Measurements from ENCODE around the gene DLX4. TPM values are rescaled to one million over a fixed set of nuclear protein-coding genes. Genes with fewer than 3 reads are reported as not detected.

DLX4 gene
- total and polyA plus RNA-seq, 2 donors (not counting 1 experiment from before 2014, with no cell fraction given) = 0.17 to 0.88 TPM

DNA sequence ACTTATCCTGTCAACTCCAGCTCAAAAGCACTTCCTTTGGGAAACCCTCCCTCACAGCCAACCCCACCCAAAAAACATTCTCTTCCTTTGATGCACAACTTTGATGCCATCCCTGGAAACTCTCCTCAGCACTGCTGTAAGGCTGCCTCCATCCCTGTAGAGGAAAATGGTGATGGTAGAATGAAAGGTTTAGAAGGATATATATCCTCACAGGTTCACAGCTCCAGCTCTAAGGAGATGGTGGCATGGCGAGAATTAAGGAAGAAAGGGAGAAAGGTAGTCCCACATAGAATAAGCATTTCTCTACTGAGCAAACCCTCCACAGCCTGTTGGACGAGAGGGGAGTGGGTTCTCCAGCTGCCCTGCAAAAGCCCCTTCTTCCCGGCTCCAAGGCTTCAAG is 2.2 kb upstream of the DLX4 start:
- Histone ChIP-seq H4K20me1 (ENCODE audit: control insufficient read depth, insufficient read depth, low read length, poor library complexity, severe bottlenecking) (no peaks in the 10 kb centered on the region), H3K9me3 (ENCODE audit: control extremely low read depth in 1 of 3, control insufficient read depth in 2 of 3, insufficient read depth in 1 of 3, low read length in 2 of 3) (peaks cover 0 to 54% (median 0%) of the 10 kb centered on the region in 3 donors), H3K4me2 (replicated peaks; ENCODE audit: low read depth, low read length, poor library complexity, severe bottlenecking) (no peak overlapping the region), H3K4me1 (ENCODE audit: control insufficient read depth in 2 of 2, insufficient read depth in 2 of 2, low read length in 2 of 2) (peaks cover 54 to 68% of the 10 kb centered on the region in 2 donors), H3K79me2 (ENCODE audit: control insufficient read depth, insufficient read depth, low read length) (no peaks in the 10 kb centered on the region), H3K9ac (ENCODE audit: low read length) (no peak overlapping the region), H2AFZ (ENCODE audit: insufficient read depth, low read depth, low read length, poor library complexity, severe bottlenecking) (no peak overlapping the region), H3K27ac (ENCODE audit: low read length in 2 of 2) (no peak overlapping the region), H3K27me3 (replicated peaks in 1 of 4; ENCODE audit: control extremely low read depth in 1 of 4, control insufficient read depth in 3 of 4, insufficient read depth in 4 of 4, low read length in 3 of 4) (peaks cover 0 to 94% (median 76%) of the 10 kb centered on the region in 4 experiments), H3K36me3 (replicated peaks in 1 of 2; ENCODE audit: control extremely low read depth in 1 of 2, control insufficient read depth in 1 of 2, extremely low read depth in 1 of 2, insufficient read depth in 2 of 2, low read length in 1 of 2) (no peaks in the 10 kb centered on the region), H3K4me3 (ENCODE audit: control extremely low read depth in 1 of 5, extremely low read depth in 1 of 5, insufficient read depth in 1 of 5, low read depth in 2 of 5, low read length in 4 of 5) (no peak overlapping the region)
- no peaks in the 10 kb centered on the region for H3K9me3 Mint-ChIP-seq (ENCODE audit: insufficient read depth)
- peaks cover 46% of the 10 kb centered on the region for H3K4me1 Mint-ChIP-seq
- TF ChIP-seq EZH2 (IDR thresholded peaks at IDR 0.05; ENCODE audit: borderline replicate concordance, insufficient read depth, low read depth, low read length, poor library complexity, severe bottlenecking) = no peak
- TF ChIP-seq, protein P1, sequence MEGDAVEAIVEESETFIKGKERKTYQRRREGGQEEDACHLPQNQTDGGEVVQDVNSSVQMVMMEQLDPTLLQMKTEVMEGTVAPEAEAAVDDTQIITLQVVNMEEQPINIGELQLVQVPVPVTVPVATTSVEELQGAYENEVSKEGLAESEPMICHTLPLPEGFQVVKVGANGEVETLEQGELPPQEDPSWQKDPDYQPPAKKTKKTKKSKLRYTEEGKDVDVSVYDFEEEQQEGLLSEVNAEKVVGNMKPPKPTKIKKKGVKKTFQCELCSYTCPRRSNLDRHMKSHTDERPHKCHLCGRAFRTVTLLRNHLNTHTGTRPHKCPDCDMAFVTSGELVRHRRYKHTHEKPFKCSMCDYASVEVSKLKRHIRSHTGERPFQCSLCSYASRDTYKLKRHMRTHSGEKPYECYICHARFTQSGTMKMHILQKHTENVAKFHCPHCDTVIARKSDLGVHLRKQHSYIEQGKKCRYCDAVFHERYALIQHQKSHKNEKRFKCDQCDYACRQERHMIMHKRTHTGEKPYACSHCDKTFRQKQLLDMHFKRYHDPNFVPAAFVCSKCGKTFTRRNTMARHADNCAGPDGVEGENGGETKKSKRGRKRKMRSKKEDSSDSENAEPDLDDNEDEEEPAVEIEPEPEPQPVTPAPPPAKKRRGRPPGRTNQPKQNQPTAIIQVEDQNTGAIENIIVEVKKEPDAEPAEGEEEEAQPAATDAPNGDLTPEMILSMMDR (IDR thresholded peaks at IDR 0.05) = no peak
- WGBS (ENCODE audit: insufficient coverage) = no CpG with 5 or more reads among the region's 3 CpGs
- intact Hi-C loops (cut with micrococcal nuclease) = no loop called here
- peaks cover 79% of the 10 kb centered on the region for H3K27me3 Mint-ChIP-seq
- ATAC-seq (ENCODE audit: low read depth) = no peak
- no peak overlapping the region for H3K4me3 Mint-ChIP-seq
- DNase-seq = no peak
- POLR2A ChIA-PET = interaction anchor here (0.6 kb wide), 1 partner anchor 180 kb away, joined by 5 read pairs; no protein-coding TSS in a partner anchor
- CTCF ChIA-PET = interaction anchor here (1.8 to 2.0 kb wide), 2 partner anchors 14 to 30 kb away, joined by 5 read pairs; no protein-coding TSS in a partner anchor
- no peak overlapping the region for H3K27ac Mint-ChIP-seq

DNA sequence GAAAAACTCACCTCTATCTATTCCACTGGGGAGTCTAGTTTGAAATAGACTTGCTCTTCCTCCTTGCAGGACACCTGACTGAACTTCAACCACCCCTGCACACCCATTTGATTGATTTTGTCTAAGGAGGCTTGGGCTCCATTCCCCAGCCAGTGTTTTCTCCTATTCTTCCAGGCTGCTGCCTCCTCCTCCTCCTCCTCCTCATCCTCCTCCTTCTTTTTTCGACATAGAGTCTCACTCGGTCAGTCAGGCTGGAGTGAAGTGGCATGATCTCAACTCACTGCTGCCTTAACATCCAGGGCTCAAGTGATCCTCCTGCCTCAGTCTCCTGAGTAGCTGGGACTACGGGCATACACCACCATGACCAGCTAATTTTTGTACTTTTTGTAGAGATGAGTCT is 1.8 kb upstream of the DLX4 start:
- 34% methylated on average over 3 of the region's 3 CpGs for WGBS (ENCODE audit: insufficient coverage)
- Mint-ChIP-seq H3K9me3 (ENCODE audit: insufficient read depth) (no peaks in the 10 kb centered on the region), H3K27me3 (peaks cover 78% of the 10 kb centered on the region), H3K4me3 (no peak overlapping the region), H3K4me1 (peaks cover 46% of the 10 kb centered on the region), H3K27ac (no peak overlapping the region)
- Histone ChIP-seq H3K27me3 (replicated peaks in 1 of 4; ENCODE audit: control extremely low read depth in 1 of 4, control insufficient read depth in 3 of 4, insufficient read depth in 4 of 4, low read length in 3 of 4) (peaks cover 0 to 96% (median 78%) of the 10 kb centered on the region in 4 experiments), H3K27ac (ENCODE audit: low read length in 2 of 2) (no peak overlapping the region), H3K4me1 (ENCODE audit: control insufficient read depth in 2 of 2, insufficient read depth in 2 of 2, low read length in 2 of 2) (peaks cover 58 to 72% of the 10 kb centered on the region in 2 donors), H3K4me3 (ENCODE audit: control extremely low read depth in 1 of 5, extremely low read depth in 1 of 5, insufficient read depth in 1 of 5, low read depth in 2 of 5, low read length in 4 of 5) (no peak overlapping the region), H3K9ac (ENCODE audit: low read length) (no peak overlapping the region), H4K20me1 (ENCODE audit: control insufficient read depth, insufficient read depth, low read length, poor library complexity, severe bottlenecking) (no peaks in the 10 kb centered on the region), H3K9me3 (ENCODE audit: control extremely low read depth in 1 of 3, control insufficient read depth in 2 of 3, insufficient read depth in 1 of 3, low read length in 2 of 3) (peaks cover 0 to 56% (median 0%) of the 10 kb centered on the region in 3 donors), H3K79me2 (ENCODE audit: control insufficient read depth, insufficient read depth, low read length) (no peaks in the 10 kb centered on the region), H2AFZ (ENCODE audit: insufficient read depth, low read depth, low read length, poor library complexity, severe bottlenecking) (no peak overlapping the region), H3K4me2 (replicated peaks; ENCODE audit: low read depth, low read length, poor library complexity, severe bottlenecking) (no peak overlapping the region), H3K36me3 (replicated peaks in 1 of 2; ENCODE audit: control extremely low read depth in 1 of 2, control insufficient read depth in 1 of 2, extremely low read depth in 1 of 2, insufficient read depth in 2 of 2, low read length in 1 of 2) (no peaks in the 10 kb centered on the region)
- ChIA-PET POLR2A (no interaction called here), CTCF (interaction anchor here (1.8 to 2.0 kb wide), 2 partner anchors 15 to 30 kb away, joined by 5 read pairs; no protein-coding TSS in a partner anchor)
- intact Hi-C loops (cut with micrococcal nuclease) = no loop called here
- TF ChIP-seq, protein P1 (IDR thresholded peaks at IDR 0.05) = no peak
- no peak for TF ChIP-seq EZH2 (IDR thresholded peaks at IDR 0.05; ENCODE audit: borderline replicate concordance, insufficient read depth, low read depth, low read length, poor library complexity, severe bottlenecking)
- ATAC-seq (ENCODE audit: low read depth) = no peak
- DNase-seq = no peak
